ENCODE results near the gene PFKM.
"Not testable (repeated sequence)": the region's sequence is repeated elsewhere in the genome, so short reads cannot be mapped to it uniquely, and the experiment has no call there.

The PFKM gene

GRCh38 chr12:48105321-48105866 is 13.8 kb upstream of the PFKM start:
- Histone ChIP-seq H3K27me3 (replicated peaks; ENCODE audit: control insufficient read depth, insufficient read depth, low read length) (no peaks in the 10 kb centered on the region), H3K36me3 (ENCODE audit: control insufficient read depth, insufficient read depth, low read length) (no peaks in the 10 kb centered on the region; the same call in 1 of the 2 replicates), H3K4me3 (replicated peaks; ENCODE audit: low read depth, low read length) (peak overlapping the region; percentile 87)
- DNase-seq (ENCODE audit: extremely low read depth, insufficient read length): no peak
- TF ChIP-seq CTCF (IDR thresholded peaks at IDR 0.05; ENCODE audit: insufficient read depth, low read length, poor library complexity, severe bottlenecking): no peak

- H3K27me3 ChIP-seq (replicated peaks; ENCODE audit: control insufficient read depth, insufficient read depth, low read length): no peaks in the 10 kb centered on the region
- H3K4me3 ChIP-seq (replicated peaks; ENCODE audit: low read depth, low read length): peak within 1 kb of the TSS; percentile 87
- H3K36me3 ChIP-seq (ENCODE audit: control insufficient read depth, insufficient read depth, low read length): no peaks in the 10 kb centered on the region; the same call in 1 of the 2 replicates
- no peak for TF ChIP-seq CTCF (IDR thresholded peaks at IDR 0.05; ENCODE audit: insufficient read depth, low read length, poor library complexity, severe bottlenecking)
- DNase-seq (ENCODE audit: extremely low read depth, insufficient read length): peak; percentile 96
These were observed 13.1 kb upstream of the PFKM start, which contains the start of gene SENP1 for GRCh38 chr12:48105867-48106680. Gene SENP1, minus strand, starts transcription at chr12:48106079. Its CDS starts 4,607 bp downstream, at chr12:48101472.

GRCh38 chr12:48106681-48107613 is 12.2 kb upstream of the PFKM start:
- H3K27me3 ChIP-seq (replicated peaks; ENCODE audit: control insufficient read depth, insufficient read depth, low read length): no peaks in the 10 kb centered on the region
- TF ChIP-seq CTCF (IDR thresholded peaks at IDR 0.05; ENCODE audit: insufficient read depth, low read length, poor library complexity, severe bottlenecking): no peak
- DNase-seq (ENCODE audit: extremely low read depth, insufficient read length): no peak
- H3K36me3 ChIP-seq (ENCODE audit: control insufficient read depth, insufficient read depth, low read length): no peaks in the 10 kb centered on the region; the same call in 1 of the 2 replicates
- H3K4me3 ChIP-seq (replicated peaks; ENCODE audit: low read depth, low read length): peak overlapping the region; percentile 87

GRCh38 chr12:48109424-48109823 is 9.7 kb upstream of the PFKM start:
- no peaks in the 10 kb centered on the region for H3K27me3 ChIP-seq (replicated peaks; ENCODE audit: control insufficient read depth, insufficient read depth, low read length)
- DNase-seq (ENCODE audit: extremely low read depth, insufficient read length): no peak
- TF ChIP-seq CTCF (IDR thresholded peaks at IDR 0.05; ENCODE audit: insufficient read depth, low read length, poor library complexity, severe bottlenecking): no peak
- H3K4me3 ChIP-seq (replicated peaks; ENCODE audit: low read depth, low read length): no peak overlapping the region
- H3K36me3 ChIP-seq (ENCODE audit: control insufficient read depth, insufficient read depth, low read length): no peaks in the 10 kb centered on the region; the same call in 1 of the 2 replicates

- no peaks in the 10 kb centered on the region; the same call in 1 of the 2 replicates for H3K36me3 ChIP-seq (ENCODE audit: control insufficient read depth, insufficient read depth, low read length)
- no peak overlapping the region for H3K4me3 ChIP-seq (replicated peaks; ENCODE audit: low read depth, low read length)
- DNase-seq (ENCODE audit: extremely low read depth, insufficient read length): no peak
- no peak for TF ChIP-seq CTCF (IDR thresholded peaks at IDR 0.05; ENCODE audit: insufficient read depth, low read length, poor library complexity, severe bottlenecking)
- H3K27me3 ChIP-seq (replicated peaks; ENCODE audit: control insufficient read depth, insufficient read depth, low read length): no peaks in the 10 kb centered on the region
These were observed 8.4 kb upstream of the PFKM start for GRCh38 chr12:48110691-48111311.

- not testable (repeated sequence) for DNase-seq (ENCODE audit: extremely low read depth, insufficient read length); H3K36me3 ChIP-seq (ENCODE audit: control insufficient read depth, insufficient read depth, low read length); H3K4me3 ChIP-seq (replicated peaks; ENCODE audit: low read depth, low read length); H3K27me3 ChIP-seq (replicated peaks; ENCODE audit: control insufficient read depth, insufficient read depth, low read length)
These were observed 7.9 kb upstream of the PFKM start for GRCh38 chr12:48111312-48111693.
